T1000 (cell line): ENCODE data around the gene TMEM181.
"Not testable (repeated sequence)": the region's sequence is repeated elsewhere in the genome, so short reads cannot be mapped to it uniquely, and the experiment has no call there.

Source experiments
- DNase-seq: peaks from one replicate; lab custom pipeline; 2025; ENCODE audit warnings: mixed read lengths; lab: John Stamatoyannopoulos, UW

TMEM181 gene

DNA sequence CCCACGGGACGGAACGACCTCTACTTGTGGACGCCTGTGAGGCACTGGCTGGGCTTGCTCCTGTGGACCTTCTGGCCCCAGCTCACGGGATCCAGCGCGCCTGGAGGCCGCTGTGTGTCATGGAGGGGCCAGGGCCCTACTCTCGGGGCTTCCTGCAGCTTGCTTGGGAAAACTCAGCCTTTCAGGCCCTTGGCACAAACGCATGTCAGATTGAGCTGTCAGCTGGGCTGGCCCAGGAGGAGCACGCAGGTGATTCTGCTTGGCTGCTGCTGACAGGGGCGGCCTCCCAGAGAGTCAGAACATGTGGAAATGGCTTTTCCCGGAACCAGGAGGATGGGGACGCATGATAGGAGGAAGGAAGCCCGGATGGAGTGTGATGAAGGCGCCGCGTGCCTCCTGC lies 39.7 kb downstream of the TMEM181 start:
- no peak for DNase-seq

DNA sequence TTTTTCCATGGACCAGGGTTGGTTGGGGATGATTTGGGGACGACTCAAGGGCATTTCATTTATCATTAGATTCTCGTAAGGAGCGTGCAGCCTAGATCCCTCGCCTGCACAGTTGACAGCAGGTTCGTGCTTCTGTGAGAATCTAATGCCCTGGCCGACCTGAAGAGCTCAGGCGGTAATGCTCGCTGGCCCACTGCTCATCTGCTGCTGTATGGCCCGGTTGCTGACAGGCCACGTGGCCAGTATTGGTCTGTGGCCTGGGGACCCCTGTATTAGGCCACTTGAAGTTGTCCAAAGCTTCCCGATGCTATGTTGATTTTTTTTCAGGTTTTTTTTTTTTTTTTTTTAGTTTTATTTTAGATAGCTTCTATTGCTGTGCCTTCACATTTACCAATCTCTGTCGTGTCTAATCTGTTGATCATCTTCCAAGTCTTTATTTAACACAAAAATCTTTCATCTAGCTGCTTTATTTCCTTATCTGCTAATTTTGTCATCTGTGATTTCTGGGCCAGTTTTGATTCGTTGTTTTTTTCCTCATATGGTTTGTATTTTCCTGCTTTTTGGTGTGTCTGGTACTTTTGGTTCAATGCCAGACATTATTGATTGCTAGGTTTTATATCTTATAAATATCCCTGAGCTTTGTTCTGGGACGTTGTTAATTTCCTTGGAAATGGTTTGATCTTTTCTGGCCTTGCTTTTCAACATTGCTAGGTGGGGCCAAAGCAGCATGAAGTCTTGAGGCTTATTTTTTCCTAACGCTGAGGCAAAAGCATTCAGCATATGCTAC lies 43.6 kb downstream of the TMEM181 start:
- no peak for DNase-seq

DNA sequence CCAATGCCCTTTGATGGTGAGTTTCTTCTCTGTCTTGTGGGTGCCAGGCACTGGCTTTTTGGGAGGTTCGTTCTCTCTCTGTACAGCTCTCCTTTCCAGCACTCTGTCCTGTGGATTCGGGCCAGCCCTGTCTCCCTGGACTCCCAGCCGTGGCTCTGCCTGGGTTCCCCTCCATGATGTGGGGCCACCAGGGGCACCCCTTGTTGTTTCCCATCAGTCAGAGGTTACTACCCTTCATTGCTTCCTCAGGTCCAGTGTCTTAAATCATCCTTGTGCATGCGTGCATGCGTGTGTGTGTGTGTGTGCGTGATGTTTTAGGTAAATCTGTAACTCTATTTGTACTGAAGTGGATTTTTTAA lies 44.1 kb downstream of the TMEM181 start:
- no peak for DNase-seq

DNA sequence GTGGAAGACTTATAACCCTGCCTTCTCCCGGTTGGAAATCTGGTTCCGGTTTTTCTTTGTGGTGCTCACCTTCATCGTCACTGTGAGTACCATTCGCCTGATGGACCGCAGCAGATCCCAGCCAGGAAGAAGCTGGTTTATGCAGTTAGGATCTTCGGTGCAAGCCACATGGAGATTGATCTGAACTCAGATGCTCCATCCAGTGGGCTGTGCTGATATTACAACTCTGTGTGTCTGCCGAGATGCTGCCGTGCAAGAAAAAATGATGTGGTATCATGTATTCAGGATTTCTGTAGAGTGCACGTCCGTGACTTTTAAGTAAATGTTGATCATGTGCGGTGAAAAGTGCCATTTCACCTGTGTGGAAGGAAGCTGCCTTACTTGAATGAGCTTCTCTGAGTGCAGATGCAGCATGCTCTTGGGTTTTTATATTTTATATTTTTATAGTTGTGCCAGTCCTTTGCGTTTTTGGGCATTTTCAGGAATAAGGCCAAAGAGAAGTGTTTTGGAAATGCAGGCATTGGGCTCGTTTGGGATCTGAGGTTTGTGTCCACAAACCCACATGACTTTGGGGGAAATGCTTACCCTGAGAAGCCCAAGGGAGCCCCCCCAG lies 45.5 kb downstream of the TMEM181 start:
- no peak for DNase-seq

- DNase-seq: not testable (repeated sequence)
These were observed 46.1 kb downstream of the TMEM181 start for GRCh38 chr6:158606011-158606410.

DNA sequence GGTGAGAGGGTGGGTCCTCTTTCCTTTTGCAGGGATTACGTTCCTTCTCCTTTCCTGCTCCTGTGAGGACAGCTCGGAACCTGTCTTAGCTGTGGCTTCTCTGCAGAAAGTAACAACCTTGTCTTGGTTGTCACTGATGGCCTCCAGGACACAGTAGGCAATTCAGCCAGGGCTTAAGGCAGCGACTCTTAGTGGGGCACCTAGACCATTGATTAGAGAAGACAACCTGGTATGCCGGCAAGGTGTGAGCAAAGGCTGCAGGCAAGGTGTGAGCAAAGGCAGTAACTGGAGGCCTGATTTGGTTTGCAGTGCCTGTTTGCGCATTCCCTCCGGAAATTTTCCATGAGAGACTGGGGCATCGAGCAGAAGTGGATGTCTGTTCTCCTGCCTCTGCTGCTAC lies 47.0 kb downstream of the TMEM181 start:
- DNase-seq: no peak

DNA sequence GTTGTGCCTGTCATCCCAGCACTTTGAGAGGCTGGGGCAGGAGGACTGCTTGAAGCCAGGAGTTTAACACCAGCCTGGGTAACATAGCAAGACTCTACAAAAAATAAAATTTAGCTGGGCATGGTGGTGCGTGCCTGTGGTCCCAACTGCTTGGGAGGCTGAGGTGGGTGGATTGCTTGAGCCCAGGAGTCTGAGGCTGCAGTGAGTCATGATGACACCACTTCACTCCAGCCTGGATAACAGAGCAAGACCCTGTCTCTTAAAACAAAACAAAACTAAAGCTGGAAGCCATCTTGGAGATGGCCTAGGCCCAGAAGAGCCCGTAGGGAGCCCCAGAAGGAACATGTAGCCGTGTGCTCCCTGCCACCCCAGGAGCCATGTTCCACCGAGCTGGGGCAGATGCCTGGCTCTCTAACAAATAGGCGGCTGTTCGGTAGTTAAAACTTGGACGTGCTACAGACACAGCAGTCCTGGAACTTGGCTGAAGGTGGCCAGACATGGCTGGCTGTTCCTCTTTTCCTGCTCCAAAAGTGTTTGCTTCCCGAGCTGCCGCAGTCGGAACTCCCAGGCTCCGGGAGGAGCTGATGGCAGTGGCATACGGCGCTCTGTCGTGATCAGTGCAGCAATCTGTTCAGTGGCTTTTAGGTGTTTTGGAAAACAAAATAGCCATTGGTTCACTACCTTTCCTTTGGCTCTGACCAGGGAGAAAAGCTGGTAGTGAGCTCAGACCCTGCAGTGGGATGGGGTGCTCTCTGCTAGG lies 47.7 kb downstream of the TMEM181 start:
- DNase-seq: no peak

GRCh38 chr6:158608221-158608620 lies 48.3 kb downstream of the TMEM181 start:
- DNase-seq: no peak

GRCh38 chr6:158609455-158610155 lies 49.7 kb downstream of the TMEM181 start:
- DNase-seq: no peak

- no peak for DNase-seq
These were observed 50.6 kb downstream of the TMEM181 start for GRCh38 chr6:158610319-158610968.

DNA sequence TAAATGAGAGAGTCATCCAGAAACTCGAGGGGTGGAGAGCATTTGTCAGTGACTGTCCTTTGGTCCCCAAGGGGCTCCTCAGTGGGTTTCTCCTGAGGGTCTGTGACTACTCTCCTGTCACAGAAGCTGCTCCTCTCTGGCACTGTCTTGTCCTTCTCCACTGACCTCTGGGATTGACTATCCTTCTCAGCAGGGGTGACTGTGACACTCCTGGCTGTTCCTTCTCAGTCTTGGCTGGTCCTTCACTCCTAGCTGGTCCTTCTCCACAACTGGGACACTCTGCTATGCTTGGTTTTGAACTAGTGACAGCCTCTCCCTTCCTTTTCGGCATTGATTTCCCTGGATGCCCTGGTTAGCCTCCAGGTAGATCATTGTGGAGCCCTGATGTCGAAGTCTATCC lies 51.1 kb downstream of the TMEM181 start:
- DNase-seq: no peak

GRCh38 chr6:158611541-158612370 lies 51.9 kb downstream of the TMEM181 start:
- DNase-seq: no peak

- DNase-seq: not testable (repeated sequence)
These were observed 54.7 kb downstream of the TMEM181 start for GRCh38 chr6:158614606-158615005.

- DNase-seq: not testable (repeated sequence)
These were observed 58.4 kb downstream of the TMEM181 start for GRCh38 chr6:158618289-158618688.

DNA sequence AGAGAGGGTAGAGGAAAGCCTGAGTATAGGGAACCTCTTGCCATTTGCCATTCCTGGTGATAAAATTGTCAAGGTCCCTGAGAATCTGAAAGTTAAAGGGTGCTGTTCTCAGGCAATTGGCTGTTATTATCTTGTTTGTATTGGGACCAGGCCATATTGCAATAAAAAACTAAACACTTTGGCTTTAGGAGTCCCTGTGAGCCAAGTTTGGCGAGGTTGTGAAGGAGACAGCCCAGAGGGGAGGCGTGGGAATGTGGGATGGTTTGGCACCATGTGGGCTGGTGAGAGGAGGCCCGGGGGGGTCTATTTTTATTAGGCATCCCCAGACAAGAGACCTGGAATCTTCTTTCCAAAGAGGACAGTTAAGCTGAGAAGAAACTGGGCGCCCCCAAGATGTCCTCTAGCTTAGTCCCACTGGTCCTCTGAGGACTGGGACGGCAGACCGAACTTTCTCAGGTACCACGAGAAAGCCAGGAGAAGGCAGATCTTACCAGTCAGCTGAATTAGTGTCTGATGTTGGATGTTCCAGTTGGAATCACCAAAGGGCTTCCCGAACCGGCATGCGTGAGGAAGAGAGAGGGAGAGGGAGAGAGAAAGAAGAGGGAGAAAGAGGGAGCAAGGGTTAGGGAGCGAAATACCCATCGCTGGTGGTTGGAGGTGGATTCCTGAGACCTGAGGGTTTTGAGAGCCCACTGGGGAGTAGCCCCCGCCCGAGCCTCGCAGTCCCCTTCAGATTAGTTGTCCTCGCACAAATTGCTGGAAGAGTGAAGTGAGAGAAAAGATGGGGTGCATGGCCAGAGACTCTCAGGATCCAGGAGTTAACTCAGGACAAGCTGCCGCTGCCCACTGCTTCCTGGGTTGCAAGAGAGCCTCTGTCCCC lies 60.3 kb downstream of the TMEM181 start:
- DNase-seq: no peak

DNA sequence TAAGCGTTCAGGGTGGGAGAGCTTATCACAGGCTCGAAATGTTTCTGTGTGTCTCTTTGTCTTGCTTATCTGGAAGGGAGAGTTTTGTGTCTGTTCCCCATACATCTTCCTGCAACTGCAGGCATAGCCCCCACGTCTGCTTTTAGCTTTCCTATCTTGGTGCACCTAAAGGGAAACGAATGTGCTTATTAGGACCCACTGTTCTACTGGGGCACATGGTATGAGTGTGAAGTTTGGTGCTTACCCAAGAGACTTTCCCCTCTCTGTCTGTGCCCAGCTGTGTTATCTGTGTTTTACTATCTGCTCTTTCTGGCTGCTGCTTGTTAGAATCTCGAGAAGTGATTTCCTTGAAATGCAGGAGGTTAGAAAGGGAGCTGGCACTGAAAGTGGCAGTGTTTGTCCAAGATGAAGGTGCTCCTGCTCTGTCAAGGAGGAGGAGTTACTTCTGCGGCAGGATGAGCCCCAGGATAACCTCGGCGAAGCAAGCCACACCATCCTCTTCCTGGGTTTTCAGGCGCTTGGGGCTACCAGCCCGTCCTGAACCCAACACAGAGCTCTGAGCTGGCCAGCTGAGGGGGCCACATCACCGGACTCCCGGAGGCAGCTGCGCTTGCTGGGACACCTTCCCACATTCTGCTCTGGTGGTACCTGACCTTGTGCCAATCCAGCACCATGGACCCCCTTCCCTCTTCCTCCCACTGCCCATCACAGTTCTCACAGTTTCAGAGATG lies 61.2 kb downstream of the TMEM181 start:
- no peak for DNase-seq

GRCh38 chr6:158621694-158622544 lies 62.0 kb downstream of the TMEM181 start:
- no peak for DNase-seq

DNA sequence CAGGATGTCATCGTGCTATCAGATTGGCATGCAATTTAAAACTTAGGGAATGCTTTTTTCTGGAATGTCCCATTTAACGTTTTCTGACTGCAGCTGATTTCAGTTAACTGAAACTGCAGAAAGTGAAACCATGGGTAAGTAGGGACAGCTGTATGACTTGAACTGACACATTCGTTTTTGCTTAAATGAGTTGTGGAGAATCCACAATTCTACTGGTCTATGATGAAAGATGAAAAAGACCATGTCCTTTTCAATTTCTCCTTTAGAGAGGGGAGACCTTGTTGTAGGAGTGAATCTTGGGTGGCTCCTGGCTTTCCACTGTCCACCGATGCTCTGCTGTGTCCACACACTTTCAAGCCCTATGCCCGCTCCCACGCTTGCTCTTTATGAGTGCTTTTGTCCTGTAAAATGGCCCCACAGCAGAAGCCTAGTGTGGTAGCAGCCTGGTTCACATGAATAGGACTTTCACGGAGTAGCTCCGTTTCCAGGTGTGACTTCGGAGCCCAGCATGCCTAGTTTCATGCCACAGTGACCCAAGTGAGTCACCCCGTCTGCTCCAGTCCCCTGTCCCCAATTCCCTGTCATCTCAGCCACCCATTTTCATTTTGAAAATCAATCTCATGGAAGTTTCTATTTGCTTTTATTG lies 62.8 kb downstream of the TMEM181 start:
- no peak for DNase-seq
